NOMO-1 treated with DMSO at 0.1 percent for 48 hours (cell line): ENCODE results near the gene FGF19.
A peak's percentile ranks its signal among the peaks of the same experiment; 100 is the strongest.

ENCODE experiments used
- DNase-seq: peaks from one replicate; lab custom pipeline; 2025; ENCODE audit not compliant: unreplicated experiment; lab: John Stamatoyannopoulos, UW

The FGF19 gene

GRCh38 chr11:69671734-69672465 lies 31.9 kb downstream of the FGF19 start:
- no peak for DNase-seq

- DNase-seq: peak; percentile 32
Observed at GRCh38 chr11:69670158-69670845, 33.5 kb downstream of the FGF19 start.

- DNase-seq: no peak
Observed at GRCh38 chr11:69669486-69669885, 34.3 kb downstream of the FGF19 start.

- no peak for DNase-seq
Observed at GRCh38 chr11:69667619-69668604, 35.9 kb downstream of the FGF19 start.

- no peak for DNase-seq
Observed at GRCh38 chr11:69666752-69667536, 36.9 kb downstream of the FGF19 start.

GRCh38 chr11:69666261-69666660 lies 37.6 kb downstream of the FGF19 start:
- no peak for DNase-seq

GRCh38 chr11:69665669-69666068 lies 38.2 kb downstream of the FGF19 start:
- no peak for DNase-seq

- DNase-seq: no peak
Observed at GRCh38 chr11:69664901-69665300, 38.9 kb downstream of the FGF19 start.

- no peak for DNase-seq
Observed at GRCh38 chr11:69664103-69664775, 39.6 kb downstream of the FGF19 start.

GRCh38 chr11:69663326-69663725 lies 40.5 kb downstream of the FGF19 start:
- DNase-seq: no peak

- no peak for DNase-seq
Observed at GRCh38 chr11:69662806-69663205, 41.0 kb downstream of the FGF19 start.

- DNase-seq: no peak
Observed at GRCh38 chr11:69662021-69662698, 41.7 kb downstream of the FGF19 start.

GRCh38 chr11:69661413-69661715 lies 42.5 kb downstream of the FGF19 start:
- DNase-seq: no peak

- no peak for DNase-seq
Observed at GRCh38 chr11:69660001-69660500, 43.8 kb downstream of the FGF19 start.

GRCh38 chr11:69659591-69659990 lies 44.2 kb downstream of the FGF19 start:
- no peak for DNase-seq

- no peak for DNase-seq
Observed at GRCh38 chr11:69658626-69659450, 45.0 kb downstream of the FGF19 start.

- no peak for DNase-seq
Observed at GRCh38 chr11:69657911-69658625, 45.8 kb downstream of the FGF19 start.

GRCh38 chr11:69657456-69657910 lies 46.3 kb downstream of the FGF19 start:
- DNase-seq: no peak
